Effector memory CD8-positive, alpha-beta T cell (primary cell): ENCODE data around the gene MOB1A.
"Not testable (repeated sequence)": the region's sequence is repeated elsewhere in the genome, so short reads cannot be mapped to it uniquely, and the experiment has no call there.

Source experiments
- ATAC-seq: fragments of 150-1000 bp; cut with Tn5 transposase; replicated peaks from 2 replicates; pipeline ENCODE4 v1.10.0; 2021; ENCODE audit warnings: mild to moderate bottlenecking, moderate library complexity
- DNase-seq, 3 experiments: peaks; one replicate each; pipeline ENCODE4 v3.0.0; 2021
- H3K27ac Mint-ChIP-seq, 2 donors: one replicate each; pipeline ENCODE4 v1.8.0; 2022; ENCODE audit warnings: mild to moderate bottlenecking in 2 of 2, mixed read lengths in 2 of 2, moderate library complexity in 2 of 2
- H3K27me3 Mint-ChIP-seq, 2 donors: one replicate each; pipeline ENCODE4 v1.8.0; 2022; ENCODE audit warnings: mixed read lengths in 2 of 2
- H3K36me3 Mint-ChIP-seq: one replicate; pipeline ENCODE4 v1.8.0; 2022; ENCODE audit warnings: mild to moderate bottlenecking, moderate library complexity, mixed read lengths; ENCODE audit not compliant: insufficient read depth
- H3K4me1 Mint-ChIP-seq, 2 donors: one replicate each; pipeline ENCODE4 v1.8.0; 2022; ENCODE audit warnings: low read depth in 2 of 2, mixed read lengths in 2 of 2
- H3K4me3 Mint-ChIP-seq, 2 donors: one replicate each; pipeline ENCODE4 v1.8.0; 2022; ENCODE audit warnings: mild to moderate bottlenecking in 2 of 2, mixed read lengths in 2 of 2, moderate library complexity in 2 of 2
- H3K9me3 Mint-ChIP-seq, 2 donors: one replicate each; pipeline ENCODE4 v1.8.0; 2022; ENCODE audit warnings: mixed read lengths in 2 of 2

The MOB1A gene

DNA sequence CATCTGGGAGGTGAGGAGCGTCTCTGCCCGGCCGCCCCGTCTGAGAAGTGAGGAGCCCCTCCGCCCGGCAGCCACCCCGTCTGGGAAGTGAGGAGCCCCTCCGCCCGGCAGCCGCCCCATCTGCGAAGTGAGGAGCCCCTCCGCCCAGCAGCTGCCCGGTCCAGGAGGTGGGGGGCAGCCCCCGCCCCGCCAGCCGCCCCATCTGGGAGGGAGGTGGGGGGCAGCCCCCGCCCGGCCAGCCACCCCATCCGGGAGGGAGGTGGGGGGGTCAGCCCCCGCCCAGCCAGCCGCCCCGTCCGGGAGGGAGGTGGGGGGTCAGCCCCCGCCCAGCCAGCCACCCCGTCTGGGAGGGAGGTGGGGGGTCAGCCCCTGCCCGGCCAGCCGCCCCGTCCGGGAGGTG is 54.7 kb downstream of the MOB1A start:
- H3K4me1 Mint-ChIP-seq, H3K27me3 Mint-ChIP-seq, H3K36me3 Mint-ChIP-seq, ATAC-seq, DNase-seq, H3K4me3 Mint-ChIP-seq, H3K27ac Mint-ChIP-seq: not testable (repeated sequence)
- H3K9me3 Mint-ChIP-seq, result peaks cover 0 to 18% of the 10 kb centered on the region in 2 donors

GRCh38 chr2:74121846-74122245 is 56.8 kb downstream of the MOB1A start:
- not testable (repeated sequence) for H3K27me3 Mint-ChIP-seq, H3K4me3 Mint-ChIP-seq, H3K4me1 Mint-ChIP-seq, H3K27ac Mint-ChIP-seq, DNase-seq, ATAC-seq, H3K36me3 Mint-ChIP-seq
- H3K9me3 Mint-ChIP-seq, result peaks cover 0 to 18% of the 10 kb centered on the region in 2 donors

DNA sequence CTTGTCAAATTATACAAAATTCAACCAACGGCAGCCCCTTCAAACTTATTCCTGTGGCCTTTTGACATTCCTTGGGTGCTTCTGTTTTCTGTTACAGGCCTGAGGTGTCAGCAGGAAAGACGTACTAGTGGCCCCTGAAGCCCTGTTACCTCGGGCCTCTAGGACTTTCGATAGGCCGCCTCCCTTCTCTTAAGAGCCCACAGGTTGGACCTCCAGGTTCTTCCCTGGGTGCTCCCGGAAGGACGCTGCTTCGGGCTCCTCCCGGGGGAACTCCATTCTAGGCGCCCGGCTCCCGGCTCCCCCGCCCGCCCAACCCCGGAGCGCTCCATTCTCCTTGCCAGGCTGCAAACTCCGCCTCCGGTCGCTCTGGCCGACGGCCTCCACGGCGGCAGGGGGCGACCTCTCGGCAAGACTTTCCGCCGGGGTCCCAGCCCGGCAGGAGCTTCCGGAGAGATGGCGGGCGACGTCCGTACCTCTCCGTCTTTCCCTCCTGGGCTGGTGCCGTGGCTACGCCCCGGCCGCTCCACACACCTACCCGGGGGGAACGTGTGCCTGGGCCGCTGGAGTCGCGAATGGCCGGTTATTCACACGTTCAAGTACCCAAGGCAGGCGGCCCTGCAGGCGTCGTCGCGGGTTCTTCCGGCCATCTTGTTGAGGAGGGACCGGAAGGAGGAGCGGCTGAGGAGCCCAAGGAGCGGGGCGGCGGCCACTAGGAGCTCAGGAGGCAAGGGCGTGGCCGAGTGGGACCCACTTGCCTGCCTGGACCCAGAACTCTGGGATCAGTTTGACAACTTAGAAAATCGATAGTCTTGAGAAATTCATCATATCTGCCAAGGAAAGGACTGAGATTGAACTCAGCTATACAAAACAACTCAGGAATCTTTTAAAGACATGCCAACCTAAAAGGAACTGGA is 58.5 kb downstream of the MOB1A start:
- DNase-seq (peak; percentile 72 to 83 (median 80)), ATAC-seq (peak; percentile 96)
- peak overlapping the region; percentile 85 to 86 for H3K4me3 Mint-ChIP-seq
- H3K27me3 Mint-ChIP-seq, result peaks cover 0 to 14% of the 10 kb centered on the region in 2 donors
- H3K36me3 Mint-ChIP-seq, result no peaks in the 10 kb centered on the region
- peak overlapping the region; percentile 93 to 96 for H3K27ac Mint-ChIP-seq
- H3K9me3 Mint-ChIP-seq, result peaks cover 0 to 18% of the 10 kb centered on the region in 2 donors
- peaks cover 4 to 5% of the 10 kb centered on the region in 2 donors for H3K4me1 Mint-ChIP-seq

- ATAC-seq (no peak), DNase-seq (no peak)
- Mint-ChIP-seq H3K4me3 (peak overlapping the region in 1 of 2 donors; percentile 85), H3K4me1 (peaks cover 4 to 5% of the 10 kb centered on the region in 2 donors), H3K9me3 (peaks cover 0 to 18% of the 10 kb centered on the region in 2 donors), H3K27ac (peak overlapping the region; percentile 93 to 96), H3K27me3 (peaks cover 0 to 22% of the 10 kb centered on the region in 2 donors), H3K36me3 (no peaks in the 10 kb centered on the region)
Observed at GRCh38 chr2:74119339-74119738, 59.3 kb downstream of the MOB1A start.

DNA sequence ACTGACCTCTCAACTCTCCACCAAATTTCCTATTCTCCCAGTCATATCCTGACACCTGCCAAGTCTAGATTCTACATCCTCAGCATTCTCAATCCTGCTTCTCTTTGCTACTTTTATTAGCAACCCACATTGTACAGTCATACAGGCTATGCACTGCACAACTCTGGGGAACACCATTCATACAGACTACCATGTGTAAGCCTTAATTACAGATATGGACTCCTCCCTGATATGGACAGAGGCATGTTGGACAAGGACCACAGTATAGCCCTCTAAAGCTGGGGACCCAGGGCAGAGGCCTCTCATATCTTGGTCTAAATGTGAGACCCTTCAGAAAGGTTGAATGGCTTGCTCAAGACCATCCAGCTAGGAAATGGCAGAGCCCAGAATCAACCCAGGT is 67.3 kb downstream of the MOB1A start:
- DNase-seq, result no peak
- Mint-ChIP-seq H3K4me1 (no peaks in the 10 kb centered on the region), H3K9me3 (no peaks in the 10 kb centered on the region), H3K4me3 (no peak overlapping the region), H3K27me3 (peaks cover 7 to 24% of the 10 kb centered on the region in 2 donors), H3K27ac (peak overlapping the region in 1 of 2 donors; percentile 3), H3K36me3 (peaks cover 3% of the 10 kb centered on the region)
- no peak for ATAC-seq

DNA sequence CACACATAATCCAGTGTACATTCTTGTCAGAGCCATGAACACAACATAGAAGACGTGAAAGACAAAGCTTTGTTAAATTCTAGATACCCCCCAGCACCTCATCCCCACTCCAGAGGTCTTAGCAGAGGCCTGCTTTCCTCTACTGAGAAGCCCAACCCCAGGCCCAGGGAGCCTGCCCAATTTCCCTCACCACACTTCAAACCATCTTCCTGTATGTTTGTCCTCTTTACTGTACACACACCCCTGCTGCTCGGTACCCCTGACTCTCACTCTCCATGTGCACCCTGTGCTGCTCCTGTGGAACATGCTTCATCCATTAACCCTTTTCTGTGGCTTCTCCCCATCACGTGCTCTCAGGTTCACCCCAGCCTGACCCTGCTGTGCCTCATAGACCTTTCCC is 68.1 kb downstream of the MOB1A start:
- H3K4me3 Mint-ChIP-seq, result no peak overlapping the region
- no peak for DNase-seq
- H3K4me1 Mint-ChIP-seq, result no peaks in the 10 kb centered on the region
- H3K9me3 Mint-ChIP-seq, result no peaks in the 10 kb centered on the region
- H3K27ac Mint-ChIP-seq, result no peak overlapping the region
- ATAC-seq, result no peak
- peaks cover 7 to 21% of the 10 kb centered on the region in 2 donors for H3K27me3 Mint-ChIP-seq
- peaks cover 3% of the 10 kb centered on the region for H3K36me3 Mint-ChIP-seq

GRCh38 chr2:74109551-74109950 is 69.1 kb downstream of the MOB1A start:
- no peak for DNase-seq
- Mint-ChIP-seq H3K27me3 (peaks cover 7 to 11% of the 10 kb centered on the region in 2 donors), H3K27ac (peak overlapping the region in 1 of 2 donors; percentile 3), H3K4me1 (no peaks in the 10 kb centered on the region), H3K36me3 (peaks cover 3% of the 10 kb centered on the region), H3K9me3 (no peaks in the 10 kb centered on the region), H3K4me3 (no peak overlapping the region)
- ATAC-seq, result no peak

DNA sequence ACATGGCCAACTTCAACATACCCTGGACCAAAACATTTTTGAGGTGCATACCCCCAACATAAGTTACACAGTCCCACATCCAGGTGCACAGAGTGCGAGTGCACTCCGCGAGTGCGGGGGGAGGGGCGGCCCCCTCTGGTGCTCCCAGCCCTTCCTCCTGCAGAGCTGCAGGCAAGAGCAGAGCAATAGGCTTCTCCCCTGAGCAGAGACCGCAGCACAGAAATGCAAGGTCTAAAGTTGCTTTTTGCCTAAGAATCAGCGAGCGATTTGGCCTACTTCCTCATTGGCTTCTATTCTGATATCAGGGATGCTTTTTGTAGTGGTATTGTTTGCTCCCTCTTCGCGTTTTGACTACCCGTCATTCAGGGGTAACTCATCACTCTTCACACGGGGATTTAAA is 71.6 kb downstream of the MOB1A start:
- no peak for ATAC-seq
- no peak for DNase-seq
- H3K36me3 Mint-ChIP-seq, result no peaks in the 10 kb centered on the region

GRCh38 chr2:74105413-74105812 is 73.3 kb downstream of the MOB1A start:
- no peak for DNase-seq
- H3K36me3 Mint-ChIP-seq, result peaks cover 8% of the 10 kb centered on the region
- no peak overlapping the region for H3K4me3 Mint-ChIP-seq
- H3K27ac Mint-ChIP-seq, result peak overlapping the region in 1 of 2 donors; percentile 65
- H3K4me1 Mint-ChIP-seq, result peaks cover 0 to 3% of the 10 kb centered on the region in 2 donors
- no peak for ATAC-seq
- H3K27me3 Mint-ChIP-seq, result no peaks in the 10 kb centered on the region
- no peaks in the 10 kb centered on the region for H3K9me3 Mint-ChIP-seq

More for the DNA sequence above, 71.6 kb downstream of the MOB1A start:
- no peak overlapping the region for H3K27ac Mint-ChIP-seq
- no peaks in the 10 kb centered on the region for H3K9me3 Mint-ChIP-seq
- H3K4me1 Mint-ChIP-seq, result no peaks in the 10 kb centered on the region
- H3K27me3 Mint-ChIP-seq, result no peaks in the 10 kb centered on the region
- H3K4me3 Mint-ChIP-seq, result no peak overlapping the region

DNA sequence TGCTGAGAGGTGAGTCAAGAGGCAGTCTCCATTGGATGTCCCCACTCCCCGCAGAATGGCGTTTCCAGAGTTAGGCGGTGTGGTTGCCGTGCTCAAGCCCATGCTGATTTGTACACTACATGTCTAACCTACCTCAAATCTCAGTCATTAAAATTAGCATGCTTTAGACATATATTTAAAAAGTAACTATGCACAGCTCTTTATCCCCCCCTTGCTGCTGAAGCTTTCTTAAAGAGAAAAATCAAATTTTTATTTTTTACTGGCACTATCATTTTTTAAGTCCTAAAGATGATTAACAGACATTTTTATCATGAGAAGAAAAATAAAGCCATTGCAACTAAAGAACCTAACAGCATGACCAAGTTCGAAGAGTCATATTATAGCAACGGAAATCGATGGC is 73.8 kb downstream of the MOB1A start:
- H3K4me3 Mint-ChIP-seq, result no peak overlapping the region
- H3K9me3 Mint-ChIP-seq, result no peaks in the 10 kb centered on the region
- DNase-seq, result no peak

DNA sequence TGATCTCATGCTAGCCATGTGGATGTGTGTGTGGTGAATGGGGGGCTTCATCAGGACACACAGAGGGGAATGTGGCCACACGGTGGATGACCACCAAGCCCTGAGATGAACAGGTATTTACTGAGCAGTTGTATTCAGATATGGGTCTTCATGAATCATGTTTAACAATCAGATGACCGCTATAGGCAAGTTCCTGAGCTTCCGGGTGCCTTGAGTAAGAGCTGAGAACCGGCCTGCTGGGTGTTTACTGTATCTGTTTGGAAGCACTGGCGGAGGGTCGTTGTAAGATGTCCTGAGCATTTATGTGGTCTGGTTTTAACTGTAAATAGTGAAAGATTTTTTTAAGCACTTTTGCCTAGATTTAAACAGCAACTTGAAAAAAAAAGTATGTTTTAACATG is 74.9 kb downstream of the MOB1A start:
- no peak for DNase-seq
- Mint-ChIP-seq H3K27me3 (no peaks in the 10 kb centered on the region), H3K4me1 (peaks cover 0 to 3% of the 10 kb centered on the region in 2 donors), H3K9me3 (no peaks in the 10 kb centered on the region), H3K27ac (no peak overlapping the region), H3K4me3 (no peak overlapping the region), H3K36me3 (peaks cover 13% of the 10 kb centered on the region)
- ATAC-seq, result no peak

More for the DNA sequence above, 73.8 kb downstream of the MOB1A start:
- peaks cover 10% of the 10 kb centered on the region for H3K36me3 Mint-ChIP-seq
- ATAC-seq, result no peak
- H3K4me1 Mint-ChIP-seq, result peaks cover 0 to 3% of the 10 kb centered on the region in 2 donors
- peak overlapping the region in 1 of 2 donors; percentile 65 for H3K27ac Mint-ChIP-seq
- H3K27me3 Mint-ChIP-seq, result no peaks in the 10 kb centered on the region
